Body of pancreas (tissue), 4 donors: ENCODE data around the gene PVALEF.

Experiments
- POLR2A ChIP-seq, 3 donors: fragments of 450-650 bp; IDR thresholded peaks; one replicate each; pipeline ENCODE4 v1.6.1; 2016; ENCODE audit warnings: antibody characterized with exemption in 3 of 3, mild to moderate bottlenecking in 2 of 3
- TF ChIP-seq, protein P1 (sequence below), 7 experiments: fragments of 450-650 bp in 4 of 7; fragments of 200-600 bp in 3 of 7; sonication (generic) in 3 of 7; IDR thresholded peaks; one replicate each; pipeline ENCODE4 v1.5.1; 2016 to 2019; ENCODE audit warnings: antibody characterized with exemption in 7 of 7

GRCh38 chr17:81140695-81141094 is 24.6 kb upstream of the PVALEF start:
- TF ChIP-seq, protein P1, sequence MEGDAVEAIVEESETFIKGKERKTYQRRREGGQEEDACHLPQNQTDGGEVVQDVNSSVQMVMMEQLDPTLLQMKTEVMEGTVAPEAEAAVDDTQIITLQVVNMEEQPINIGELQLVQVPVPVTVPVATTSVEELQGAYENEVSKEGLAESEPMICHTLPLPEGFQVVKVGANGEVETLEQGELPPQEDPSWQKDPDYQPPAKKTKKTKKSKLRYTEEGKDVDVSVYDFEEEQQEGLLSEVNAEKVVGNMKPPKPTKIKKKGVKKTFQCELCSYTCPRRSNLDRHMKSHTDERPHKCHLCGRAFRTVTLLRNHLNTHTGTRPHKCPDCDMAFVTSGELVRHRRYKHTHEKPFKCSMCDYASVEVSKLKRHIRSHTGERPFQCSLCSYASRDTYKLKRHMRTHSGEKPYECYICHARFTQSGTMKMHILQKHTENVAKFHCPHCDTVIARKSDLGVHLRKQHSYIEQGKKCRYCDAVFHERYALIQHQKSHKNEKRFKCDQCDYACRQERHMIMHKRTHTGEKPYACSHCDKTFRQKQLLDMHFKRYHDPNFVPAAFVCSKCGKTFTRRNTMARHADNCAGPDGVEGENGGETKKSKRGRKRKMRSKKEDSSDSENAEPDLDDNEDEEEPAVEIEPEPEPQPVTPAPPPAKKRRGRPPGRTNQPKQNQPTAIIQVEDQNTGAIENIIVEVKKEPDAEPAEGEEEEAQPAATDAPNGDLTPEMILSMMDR (IDR thresholded peaks at IDR 0.05): no peak
- no peak for TF ChIP-seq POLR2A (IDR thresholded peaks at IDR 0.05)
